Measurements from ENCODE around the gene TBL1X. TPM values are rescaled to one million over a fixed set of nuclear protein-coding genes. Genes with fewer than 3 reads are reported as not detected.
"Not testable (repeated sequence)": the region's sequence is repeated elsewhere in the genome, so short reads cannot be mapped to it uniquely, and the experiment has no call there.

Gene TBL1X
- total RNA-seq: 82.2 TPM

- peak; percentile 60 for DNase-seq (ENCODE audit: low spot score)
Observed at GRCh38 chrX:9464435-9465371, at the start of gene TBL1X. TBL1X (plus strand) TSS chrX:9465058; CDS start chrX:9653587, 188,529 bp downstream.

GRCh38 chrX:9416562-9417348 lies 48.1 kb upstream of the TBL1X start:
- DNase-seq (ENCODE audit: low spot score): no peak

- DNase-seq (ENCODE audit: low spot score): no peak
Observed at GRCh38 chrX:9418262-9418661, 46.6 kb upstream of the TBL1X start.

- no peak for DNase-seq (ENCODE audit: low spot score)
Observed at GRCh38 chrX:9420275-9421265, 44.3 kb upstream of the TBL1X start.

- DNase-seq (ENCODE audit: low spot score): no peak
Observed at GRCh38 chrX:9429767-9430166, 35.1 kb upstream of the TBL1X start.

- DNase-seq (ENCODE audit: low spot score): no peak
Observed at GRCh38 chrX:9430346-9430921, 34.4 kb upstream of the TBL1X start.

- DNase-seq (ENCODE audit: low spot score): no peak
Observed at GRCh38 chrX:9431281-9431680, 33.6 kb upstream of the TBL1X start.

GRCh38 chrX:9433596-9433995 lies 31.3 kb upstream of the TBL1X start:
- DNase-seq (ENCODE audit: low spot score): no peak

- no peak for DNase-seq (ENCODE audit: low spot score)
Observed at GRCh38 chrX:9434051-9434550, 30.8 kb upstream of the TBL1X start.

- not testable (repeated sequence) for DNase-seq (ENCODE audit: low spot score)
Observed at GRCh38 chrX:9435086-9435485, 29.8 kb upstream of the TBL1X start.

- no peak for DNase-seq (ENCODE audit: low spot score)
Observed at GRCh38 chrX:9436812-9437211, 28.0 kb upstream of the TBL1X start.

GRCh38 chrX:9438933-9439494 lies 25.8 kb upstream of the TBL1X start:
- no peak for DNase-seq (ENCODE audit: low spot score)

GRCh38 chrX:9440116-9440844 lies 24.6 kb upstream of the TBL1X start:
- DNase-seq (ENCODE audit: low spot score): no peak

- DNase-seq (ENCODE audit: low spot score): no peak
Observed at GRCh38 chrX:9442056-9442455, 22.8 kb upstream of the TBL1X start.

GRCh38 chrX:9443327-9443726 lies 21.5 kb upstream of the TBL1X start:
- no peak for DNase-seq (ENCODE audit: low spot score)

GRCh38 chrX:9447906-9448305 lies 17.0 kb upstream of the TBL1X start:
- no peak for DNase-seq (ENCODE audit: low spot score)

GRCh38 chrX:9456250-9457074 lies 8.4 kb upstream of the TBL1X start:
- DNase-seq (ENCODE audit: low spot score): no peak

- not testable (repeated sequence) for DNase-seq (ENCODE audit: low spot score)
Observed at GRCh38 chrX:9458034-9458433, 6.8 kb upstream of the TBL1X start.

GRCh38 chrX:9458516-9459078 lies 6.3 kb upstream of the TBL1X start:
- DNase-seq (ENCODE audit: low spot score): no peak

Measured in ureter (tissue), 1 donor.